GM21526 (cell line): Measurements from ENCODE around the gene EPHB1.

Experiments used
- ATAC-seq: cut with Tn5 transposase; IDR thresholded peaks from one replicate; pipeline ENCODE4 v1.9.1; 2021; ENCODE audit warnings: moderate library complexity; ENCODE audit not compliant: unreplicated experiment, low FRiP score

EPHB1 gene

DNA sequence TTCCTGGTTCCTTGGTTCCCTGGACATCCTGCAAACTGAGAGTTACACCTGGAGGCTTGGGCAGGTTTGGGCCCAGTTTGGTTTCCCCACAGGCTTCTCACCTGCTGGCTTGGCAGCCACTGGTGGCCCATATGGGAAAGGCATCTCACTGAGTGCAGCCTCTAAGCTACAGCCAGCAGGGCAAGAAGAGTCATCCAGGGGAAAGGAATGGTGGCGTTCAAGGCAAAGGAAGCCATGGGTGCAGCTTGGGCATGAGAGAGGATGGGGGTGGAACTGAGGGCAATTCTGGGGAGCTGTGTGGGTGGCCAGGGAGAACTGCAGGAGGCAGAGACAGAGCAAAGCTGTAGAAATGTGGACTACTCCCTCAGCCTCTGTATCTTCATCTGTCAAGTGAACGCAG lies 106.4 kb downstream of the EPHB1 start:
- no peak for ATAC-seq

DNA sequence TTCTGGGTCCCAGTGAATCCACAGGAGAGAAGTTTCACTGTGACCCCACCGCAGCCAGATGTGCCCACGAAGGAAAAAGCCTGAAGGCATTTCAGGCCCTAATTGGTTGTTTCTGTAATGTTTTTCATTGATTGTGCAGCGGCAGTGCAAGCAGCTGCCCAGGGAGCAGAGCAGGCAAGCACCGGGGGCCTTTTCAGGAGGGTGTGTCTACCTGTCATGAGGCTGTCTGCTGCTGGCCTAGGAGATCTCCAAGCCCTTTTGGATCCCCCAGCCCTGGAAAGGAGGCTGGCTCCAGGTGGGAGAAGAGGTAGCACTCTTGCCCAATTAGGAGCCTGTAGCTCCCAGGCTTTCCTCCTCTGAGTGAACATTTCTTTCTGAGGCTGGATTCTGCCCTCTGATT lies 108.8 kb downstream of the EPHB1 start:
- ATAC-seq, result peak; percentile 28

DNA sequence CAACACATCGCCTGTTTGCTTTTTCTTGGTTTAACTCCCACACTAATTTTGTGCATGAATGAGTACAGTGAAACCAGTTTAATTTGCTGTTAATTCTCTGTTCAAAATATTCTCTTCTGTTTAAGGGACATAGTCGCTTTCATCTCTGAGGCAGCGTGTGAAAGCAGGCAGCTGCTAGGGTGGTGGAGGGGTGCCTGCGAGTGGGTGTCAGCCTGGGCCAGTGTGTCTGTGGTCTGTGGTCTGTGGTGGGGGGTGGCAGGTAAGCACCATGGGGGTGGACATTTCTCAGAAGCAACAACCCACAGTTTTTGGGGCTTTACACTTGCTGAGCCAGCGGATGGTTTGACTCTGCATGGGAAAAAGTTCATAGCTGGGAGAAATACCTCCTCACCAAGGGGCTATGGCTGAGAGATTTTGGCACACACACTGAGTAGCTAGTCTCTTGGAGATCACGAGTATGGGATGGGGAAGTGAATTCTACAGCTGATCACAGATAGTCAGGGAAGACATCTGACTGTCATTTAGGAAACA lies 109.2 kb downstream of the EPHB1 start:
- peak; percentile 93 for ATAC-seq

GRCh38 chr3:134904776-134905646 lies 110.0 kb downstream of the EPHB1 start:
- ATAC-seq, result no peak

- no peak for ATAC-seq
Measured at GRCh38 chr3:134905647-134905935, 110.5 kb downstream of the EPHB1 start.

- ATAC-seq, result no peak
Measured at GRCh38 chr3:134908271-134908670, 113.2 kb downstream of the EPHB1 start.

DNA sequence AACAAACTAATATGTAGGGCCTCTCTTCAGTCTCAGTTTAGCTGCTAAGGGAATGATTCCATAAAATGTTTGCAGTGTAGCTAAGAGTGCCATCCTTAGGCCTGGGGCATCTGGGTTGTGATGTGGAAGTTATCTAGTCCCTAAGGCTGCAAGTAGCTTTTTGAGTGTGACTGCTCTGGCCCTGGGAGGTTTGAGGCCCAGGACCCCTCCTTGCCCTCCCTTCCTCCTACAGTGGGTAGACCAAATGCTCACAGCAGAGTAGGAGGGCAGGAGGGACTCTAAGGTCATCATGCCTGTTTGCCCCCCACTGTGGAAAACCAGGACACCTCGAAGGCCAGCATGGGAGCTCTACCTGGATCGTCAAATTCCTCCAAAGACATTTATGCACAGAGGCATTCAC lies 115.0 kb downstream of the EPHB1 start:
- ATAC-seq, result no peak

- no peak for ATAC-seq
Measured at GRCh38 chr3:134911586-134912548, 116.8 kb downstream of the EPHB1 start.

DNA sequence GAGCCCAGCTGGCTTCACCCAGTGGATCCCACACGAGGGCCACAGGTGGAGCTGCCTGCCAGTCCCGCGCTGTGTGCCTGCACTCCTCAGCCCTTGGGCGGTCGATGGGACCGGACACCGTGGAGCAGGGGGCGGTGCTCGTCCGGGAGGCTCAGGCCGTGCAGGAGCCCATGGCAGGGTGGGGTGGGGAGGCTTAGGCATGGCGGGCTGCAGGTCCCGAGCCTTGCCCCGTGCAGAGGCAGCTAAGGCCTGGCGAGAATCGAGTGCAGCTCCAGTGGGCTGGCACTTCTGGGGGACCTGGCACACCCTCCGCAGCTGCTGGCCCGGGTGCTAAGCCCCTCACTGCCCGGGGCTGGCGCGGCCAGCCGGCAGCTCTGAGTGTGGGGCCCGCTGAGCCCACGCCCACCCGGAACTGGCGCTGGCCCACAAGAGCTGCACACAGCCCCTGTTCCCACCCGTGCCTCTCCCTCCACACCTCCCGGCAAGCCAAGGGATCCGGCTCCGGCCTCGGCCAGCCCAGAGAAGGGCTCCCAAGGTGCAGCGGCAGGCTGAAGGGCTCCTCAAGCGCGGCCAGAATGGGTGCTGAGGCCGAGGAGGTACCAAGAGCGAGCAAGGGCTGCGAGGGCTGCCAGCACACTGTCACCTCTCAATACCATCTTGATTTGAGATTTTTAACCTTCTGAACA lies 121.4 kb downstream of the EPHB1 start:
- no peak for ATAC-seq

- no peak for ATAC-seq
Measured at GRCh38 chr3:134917631-134918030, 122.6 kb downstream of the EPHB1 start.

GRCh38 chr3:134918441-134918840 lies 123.4 kb downstream of the EPHB1 start:
- ATAC-seq, result peak; percentile 90

DNA sequence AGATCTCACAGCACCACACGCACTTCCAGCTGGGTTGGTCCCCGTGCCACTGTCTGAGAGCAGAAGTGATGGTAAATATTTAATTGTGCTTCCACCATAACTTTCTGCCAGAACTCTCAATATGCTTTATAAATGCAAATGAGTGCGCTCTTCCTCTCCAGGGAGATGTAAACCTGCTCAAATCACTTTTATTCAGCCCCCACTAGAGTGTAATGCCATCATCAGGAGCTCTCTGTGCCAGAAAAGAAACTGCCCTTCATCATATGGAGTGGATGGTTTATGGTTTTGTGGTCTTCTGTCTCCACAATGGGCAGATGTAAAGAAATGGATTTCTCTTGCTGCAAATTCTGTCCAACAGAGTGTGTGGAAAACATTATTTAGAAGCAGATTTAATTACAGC lies 127.0 kb downstream of the EPHB1 start:
- no peak for ATAC-seq

GRCh38 chr3:134922866-134923265 lies 127.8 kb downstream of the EPHB1 start:
- ATAC-seq, result no peak

DNA sequence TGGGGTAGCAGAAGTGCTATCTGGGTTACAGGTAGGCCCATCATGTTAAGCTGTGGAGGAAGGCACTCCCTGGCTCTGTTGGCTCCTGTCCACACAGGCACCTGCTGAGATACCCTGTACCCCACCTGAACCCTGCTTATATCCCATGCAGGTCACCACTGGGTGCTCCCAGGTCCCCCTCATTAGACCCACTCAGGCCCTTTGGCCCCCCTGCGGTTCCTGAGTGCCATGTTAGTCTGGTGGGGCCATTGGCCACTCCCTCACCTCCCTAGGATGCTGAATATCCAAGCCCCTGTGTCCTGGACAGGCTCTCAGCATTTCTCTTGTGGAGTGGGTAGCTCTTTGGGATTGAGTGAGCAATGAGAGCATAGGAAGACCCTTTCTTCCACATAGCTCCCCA lies 128.2 kb downstream of the EPHB1 start:
- ATAC-seq, result no peak

- no peak for ATAC-seq
Measured at GRCh38 chr3:134927599-134927998, 132.5 kb downstream of the EPHB1 start.

- no peak for ATAC-seq
Measured at GRCh38 chr3:134928392-134928791, 133.3 kb downstream of the EPHB1 start.

- ATAC-seq, result no peak
Measured at GRCh38 chr3:134928819-134929218, 133.8 kb downstream of the EPHB1 start.

DNA sequence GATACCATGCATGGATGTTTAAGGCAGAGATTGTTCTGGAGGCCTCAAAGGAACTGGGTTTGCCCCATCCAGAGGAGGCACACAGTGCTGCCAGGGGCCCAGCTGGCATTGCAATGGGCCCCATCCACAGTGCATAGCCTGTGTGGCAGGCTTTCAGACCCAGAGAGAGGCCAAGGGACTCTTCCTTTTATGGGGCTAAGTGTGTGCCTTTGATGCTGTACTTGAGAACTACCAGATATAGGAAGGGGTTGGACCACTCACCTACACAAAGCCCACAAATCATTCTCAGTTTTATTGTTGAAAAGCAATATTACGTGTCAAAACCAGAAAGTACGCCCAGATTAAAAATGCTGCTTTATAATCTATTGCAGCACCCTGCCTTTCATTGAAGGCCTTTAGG lies 134.9 kb downstream of the EPHB1 start:
- ATAC-seq, result no peak

GRCh38 chr3:134931045-134931785 lies 136.2 kb downstream of the EPHB1 start:
- no peak for ATAC-seq

- no peak for ATAC-seq
Measured at GRCh38 chr3:134932035-134932434, 137.0 kb downstream of the EPHB1 start.
